GM12801 (cell line): ENCODE measurements around the gene IL1RAPL1.

Experiments used
- TF ChIP-seq, protein P1 (sequence below): IDR thresholded peaks from one replicate; pipeline ENCODE4 v1.5.1; 2011; ENCODE audit warnings: control low read depth; ENCODE audit not compliant: insufficient read length; ENCODE audit errors: extremely low read depth

IL1RAPL1 gene

GRCh38 chrX:29553542-29553941, 966.3 kb downstream of the IL1RAPL1 start:
- TF ChIP-seq, protein P1, sequence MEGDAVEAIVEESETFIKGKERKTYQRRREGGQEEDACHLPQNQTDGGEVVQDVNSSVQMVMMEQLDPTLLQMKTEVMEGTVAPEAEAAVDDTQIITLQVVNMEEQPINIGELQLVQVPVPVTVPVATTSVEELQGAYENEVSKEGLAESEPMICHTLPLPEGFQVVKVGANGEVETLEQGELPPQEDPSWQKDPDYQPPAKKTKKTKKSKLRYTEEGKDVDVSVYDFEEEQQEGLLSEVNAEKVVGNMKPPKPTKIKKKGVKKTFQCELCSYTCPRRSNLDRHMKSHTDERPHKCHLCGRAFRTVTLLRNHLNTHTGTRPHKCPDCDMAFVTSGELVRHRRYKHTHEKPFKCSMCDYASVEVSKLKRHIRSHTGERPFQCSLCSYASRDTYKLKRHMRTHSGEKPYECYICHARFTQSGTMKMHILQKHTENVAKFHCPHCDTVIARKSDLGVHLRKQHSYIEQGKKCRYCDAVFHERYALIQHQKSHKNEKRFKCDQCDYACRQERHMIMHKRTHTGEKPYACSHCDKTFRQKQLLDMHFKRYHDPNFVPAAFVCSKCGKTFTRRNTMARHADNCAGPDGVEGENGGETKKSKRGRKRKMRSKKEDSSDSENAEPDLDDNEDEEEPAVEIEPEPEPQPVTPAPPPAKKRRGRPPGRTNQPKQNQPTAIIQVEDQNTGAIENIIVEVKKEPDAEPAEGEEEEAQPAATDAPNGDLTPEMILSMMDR: no peak

DNA sequence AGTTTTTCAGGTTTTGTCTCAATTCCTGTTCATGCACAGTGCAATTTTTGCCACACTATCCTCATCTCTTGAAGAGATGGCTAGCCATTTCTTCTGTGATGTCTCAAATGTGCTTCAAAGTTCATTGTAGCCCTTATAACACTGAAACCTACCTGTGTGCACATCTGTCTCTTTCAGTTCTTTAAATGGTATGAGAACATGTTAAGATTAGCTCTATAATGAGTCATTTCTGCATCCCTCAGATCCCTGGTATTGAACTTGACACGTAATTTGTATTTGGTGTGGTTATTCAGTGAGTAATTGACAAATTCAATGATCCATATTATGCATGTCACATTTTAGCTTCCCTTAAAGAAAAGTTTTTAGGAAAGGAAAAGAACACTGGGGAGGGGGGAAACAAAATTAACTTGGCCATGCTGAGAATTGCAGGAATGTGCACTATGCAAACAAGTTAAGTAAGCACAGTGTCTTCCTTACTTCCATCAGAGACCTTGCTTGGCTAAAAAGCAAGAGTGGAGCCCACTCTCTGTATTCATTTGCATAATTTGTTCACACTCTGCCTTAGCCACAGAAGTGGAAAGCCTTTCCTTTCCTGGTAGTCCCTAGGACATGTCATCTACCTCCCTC, 968.3 kb downstream of the IL1RAPL1 start:
- TF ChIP-seq, protein P1: no peak

- TF ChIP-seq, protein P1: no peak
These were observed 972.8 kb downstream of the IL1RAPL1 start for GRCh38 chrX:29560065-29560464.

DNA sequence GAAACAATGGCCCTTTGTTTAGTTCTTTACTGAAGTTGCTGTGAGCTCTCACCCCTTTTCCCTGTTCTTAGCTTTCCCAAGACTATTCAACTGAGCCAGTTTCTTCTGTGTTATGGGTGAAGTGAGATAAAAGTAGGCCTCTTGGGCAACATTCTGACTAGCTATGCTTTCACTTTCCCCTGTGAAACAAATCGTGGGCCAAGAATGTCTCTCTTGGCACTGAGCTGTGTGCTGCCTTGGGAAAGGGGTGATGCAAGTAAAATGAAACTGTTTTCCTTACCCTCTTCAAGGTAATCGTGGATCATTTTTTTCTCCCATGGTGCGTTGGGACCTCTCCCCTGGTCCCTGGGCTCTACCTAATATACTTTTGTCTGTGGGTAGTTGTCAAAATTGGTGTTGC, 974.2 kb downstream of the IL1RAPL1 start:
- TF ChIP-seq, protein P1: no peak

GRCh38 chrX:29580560-29580959, 993.3 kb downstream of the IL1RAPL1 start:
- TF ChIP-seq, protein P1: no peak

DNA sequence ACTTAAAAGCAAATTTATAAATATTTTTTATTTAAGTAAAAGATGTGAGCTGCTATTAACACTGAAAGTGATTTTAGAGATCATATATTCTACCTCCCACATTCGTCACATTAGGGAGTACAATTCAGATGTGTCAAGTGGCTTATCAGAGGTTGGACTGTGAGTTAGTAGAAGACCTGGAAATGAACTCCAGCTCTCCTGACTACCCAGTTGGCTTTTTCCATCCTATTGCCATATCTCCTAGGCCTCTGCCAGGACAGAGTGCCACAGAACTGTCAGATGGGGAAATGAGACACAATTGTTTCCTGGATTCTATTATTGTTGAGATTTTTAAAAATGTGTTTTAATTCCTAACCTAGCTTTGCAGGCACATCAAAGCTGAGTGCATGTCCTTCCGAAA, 994.0 kb downstream of the IL1RAPL1 start:
- TF ChIP-seq, protein P1: no peak

DNA sequence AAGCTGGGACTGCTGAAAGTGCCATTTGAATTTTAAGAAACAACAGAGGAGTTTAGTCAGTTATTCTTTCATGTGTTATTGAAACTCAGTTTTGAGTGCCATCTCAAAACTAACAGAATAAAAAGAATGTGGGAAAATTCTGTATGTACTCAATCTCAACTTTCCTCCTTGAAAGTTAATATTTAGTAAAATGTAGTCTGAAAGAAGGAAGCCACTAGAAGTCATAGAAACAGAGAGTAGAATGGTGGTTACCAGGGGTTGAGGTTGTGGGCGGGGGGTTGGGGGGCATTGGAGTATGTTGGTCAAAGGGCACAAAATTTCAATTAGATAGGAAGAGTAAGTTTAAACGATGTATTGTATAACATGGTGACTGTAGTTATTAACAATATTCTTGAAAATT, 999.9 kb downstream of the IL1RAPL1 start:
- TF ChIP-seq, protein P1: no peak
